DMS114 treated with DMSO at 0.1 percent for 48 hours (cell line): ENCODE results near the gene PHKB.

Experiments used
- DNase-seq: peaks from one replicate; lab custom pipeline; 2025; ENCODE audit not compliant: unreplicated experiment; lab: John Stamatoyannopoulos, UW

The PHKB gene

GRCh38 chr16:47622451-47623176 lies 161.5 kb downstream of the PHKB start:
- no peak for DNase-seq

GRCh38 chr16:47624563-47624962 lies 163.4 kb downstream of the PHKB start:
- DNase-seq, result no peak

- no peak for DNase-seq
Measured at GRCh38 chr16:47625115-47625567, 164.0 kb downstream of the PHKB start.

GRCh38 chr16:47626246-47626645 lies 165.1 kb downstream of the PHKB start:
- DNase-seq, result no peak

- no peak for DNase-seq
Measured at GRCh38 chr16:47627085-47627639, 166.0 kb downstream of the PHKB start.

- DNase-seq, result no peak
Measured at GRCh38 chr16:47627721-47628120, 166.6 kb downstream of the PHKB start.

- no peak for DNase-seq
Measured at GRCh38 chr16:47631131-47631530, 170.0 kb downstream of the PHKB start.

GRCh38 chr16:47634126-47634525 lies 173.0 kb downstream of the PHKB start:
- no peak for DNase-seq

- DNase-seq, result no peak
Measured at GRCh38 chr16:47634727-47635126, 173.6 kb downstream of the PHKB start.

GRCh38 chr16:47636501-47637099 lies 175.5 kb downstream of the PHKB start:
- DNase-seq, result no peak

GRCh38 chr16:47638175-47638574 lies 177.0 kb downstream of the PHKB start:
- DNase-seq, result no peak

- no peak for DNase-seq
Measured at GRCh38 chr16:47640661-47641060, 179.5 kb downstream of the PHKB start.

- DNase-seq, result no peak
Measured at GRCh38 chr16:47643323-47644000, 182.3 kb downstream of the PHKB start.

- no peak for DNase-seq
Measured at GRCh38 chr16:47644166-47644565, 183.0 kb downstream of the PHKB start.

- no peak for DNase-seq
Measured at GRCh38 chr16:47644661-47645060, 183.5 kb downstream of the PHKB start.

- DNase-seq, result no peak
Measured at GRCh38 chr16:47646914-47647313, 185.8 kb downstream of the PHKB start.

GRCh38 chr16:47657032-47657431 lies 195.9 kb downstream of the PHKB start:
- no peak for DNase-seq

- no peak for DNase-seq
Measured at GRCh38 chr16:47657977-47658376, 196.8 kb downstream of the PHKB start.

- DNase-seq, result no peak
Measured at GRCh38 chr16:47660540-47660939, 199.4 kb downstream of the PHKB start.

GRCh38 chr16:47664653-47665325 lies 203.7 kb downstream of the PHKB start:
- no peak for DNase-seq

- no peak for DNase-seq
Measured at GRCh38 chr16:47666434-47666833, 205.3 kb downstream of the PHKB start.
